Measurements from ENCODE around the gene KCNJ1.

The KCNJ1 gene

DNA sequence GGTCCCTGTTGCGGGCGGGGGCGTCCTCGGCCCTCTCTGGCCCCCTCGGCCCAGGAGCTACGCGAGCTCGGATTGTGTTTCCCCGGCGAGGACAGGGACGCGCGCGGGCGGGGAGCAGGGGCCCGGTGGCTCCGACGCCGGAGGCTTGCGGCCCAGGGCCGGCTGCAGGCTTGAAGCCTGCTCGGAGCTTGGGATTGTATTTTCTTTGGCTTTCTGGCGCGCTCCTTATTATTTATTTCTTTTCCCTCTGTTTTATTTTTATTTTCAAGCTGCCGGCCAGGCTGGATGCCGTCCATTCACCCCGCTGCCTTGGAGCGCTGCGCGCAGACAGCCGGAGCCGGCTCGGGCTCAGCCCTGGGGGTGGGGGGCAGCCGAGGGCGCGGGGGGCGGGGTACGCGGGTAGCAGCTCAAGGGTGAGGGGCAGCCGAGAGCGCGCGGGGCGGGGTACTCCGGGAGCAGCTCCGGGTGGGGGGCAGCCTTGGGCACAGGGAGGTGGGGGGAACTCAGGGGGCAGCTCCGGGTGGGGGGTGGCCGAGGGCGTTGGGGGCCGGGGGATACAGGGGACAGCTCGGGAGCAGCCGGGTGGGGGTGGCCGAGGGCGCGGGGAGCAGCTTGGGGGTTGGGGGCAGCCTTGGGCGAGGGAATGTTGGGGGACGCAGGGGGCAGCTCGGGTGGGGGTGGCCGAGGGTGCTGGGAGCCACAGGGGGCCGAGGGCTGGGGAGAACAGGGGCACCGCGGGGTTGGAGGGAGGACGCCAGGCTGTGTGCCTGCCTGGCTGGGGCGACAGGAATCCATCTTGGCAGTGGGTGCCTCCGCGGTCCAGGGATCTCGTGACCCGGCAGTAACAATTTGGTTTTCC is 42.7 kb downstream of the KCNJ1 start:
- no peak overlapping the region for H3K4me3 ChIP-seq (ENCODE audit: low read depth, low read length)
- TF ChIP-seq, protein P1, sequence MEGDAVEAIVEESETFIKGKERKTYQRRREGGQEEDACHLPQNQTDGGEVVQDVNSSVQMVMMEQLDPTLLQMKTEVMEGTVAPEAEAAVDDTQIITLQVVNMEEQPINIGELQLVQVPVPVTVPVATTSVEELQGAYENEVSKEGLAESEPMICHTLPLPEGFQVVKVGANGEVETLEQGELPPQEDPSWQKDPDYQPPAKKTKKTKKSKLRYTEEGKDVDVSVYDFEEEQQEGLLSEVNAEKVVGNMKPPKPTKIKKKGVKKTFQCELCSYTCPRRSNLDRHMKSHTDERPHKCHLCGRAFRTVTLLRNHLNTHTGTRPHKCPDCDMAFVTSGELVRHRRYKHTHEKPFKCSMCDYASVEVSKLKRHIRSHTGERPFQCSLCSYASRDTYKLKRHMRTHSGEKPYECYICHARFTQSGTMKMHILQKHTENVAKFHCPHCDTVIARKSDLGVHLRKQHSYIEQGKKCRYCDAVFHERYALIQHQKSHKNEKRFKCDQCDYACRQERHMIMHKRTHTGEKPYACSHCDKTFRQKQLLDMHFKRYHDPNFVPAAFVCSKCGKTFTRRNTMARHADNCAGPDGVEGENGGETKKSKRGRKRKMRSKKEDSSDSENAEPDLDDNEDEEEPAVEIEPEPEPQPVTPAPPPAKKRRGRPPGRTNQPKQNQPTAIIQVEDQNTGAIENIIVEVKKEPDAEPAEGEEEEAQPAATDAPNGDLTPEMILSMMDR (IDR thresholded peaks at IDR 0.05; ENCODE audit: low read depth, low read length, missing control alignments), result no peak
- no peak for DNase-seq (ENCODE audit: low read depth)

GRCh38 chr11:128823753-128824152 is 43.3 kb downstream of the KCNJ1 start:
- no peak for DNase-seq (ENCODE audit: low read depth)
- H3K4me3 ChIP-seq (ENCODE audit: low read depth, low read length), result no peak overlapping the region
- TF ChIP-seq, protein P1 (IDR thresholded peaks at IDR 0.05; ENCODE audit: low read depth, low read length, missing control alignments), result no peak

- DNase-seq (ENCODE audit: low read depth), result no peak
- TF ChIP-seq, protein P1 (IDR thresholded peaks at IDR 0.05; ENCODE audit: low read depth, low read length, missing control alignments), result no peak
- no peak overlapping the region for H3K4me3 ChIP-seq (ENCODE audit: low read depth, low read length)
Observed at GRCh38 chr11:128822130-128822529, 45.0 kb downstream of the KCNJ1 start.

DNA sequence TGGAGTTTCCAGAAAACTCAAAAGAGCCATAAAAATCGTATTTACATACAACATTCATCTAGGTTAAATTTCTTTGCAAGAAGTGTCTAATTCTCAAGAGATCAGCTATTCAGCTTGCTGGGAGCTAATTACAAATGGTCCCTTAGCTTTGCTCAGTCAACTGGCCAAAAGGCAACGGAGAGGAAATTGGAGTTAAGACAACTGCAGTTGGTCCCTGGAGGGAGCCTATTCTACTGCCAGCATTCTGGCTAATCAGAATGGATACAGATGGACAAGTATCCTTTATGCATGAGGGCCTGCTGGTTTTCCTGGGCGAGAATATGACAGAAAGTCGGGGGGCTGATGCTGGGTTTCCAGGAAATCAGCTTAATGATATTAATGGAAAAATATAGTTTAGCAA is 45.5 kb downstream of the KCNJ1 start:
- no peak overlapping the region for H3K4me3 ChIP-seq (ENCODE audit: low read depth, low read length)
- TF ChIP-seq, protein P1 (IDR thresholded peaks at IDR 0.05; ENCODE audit: low read depth, low read length, missing control alignments), result no peak
- no peak for DNase-seq (ENCODE audit: low read depth)

DNA sequence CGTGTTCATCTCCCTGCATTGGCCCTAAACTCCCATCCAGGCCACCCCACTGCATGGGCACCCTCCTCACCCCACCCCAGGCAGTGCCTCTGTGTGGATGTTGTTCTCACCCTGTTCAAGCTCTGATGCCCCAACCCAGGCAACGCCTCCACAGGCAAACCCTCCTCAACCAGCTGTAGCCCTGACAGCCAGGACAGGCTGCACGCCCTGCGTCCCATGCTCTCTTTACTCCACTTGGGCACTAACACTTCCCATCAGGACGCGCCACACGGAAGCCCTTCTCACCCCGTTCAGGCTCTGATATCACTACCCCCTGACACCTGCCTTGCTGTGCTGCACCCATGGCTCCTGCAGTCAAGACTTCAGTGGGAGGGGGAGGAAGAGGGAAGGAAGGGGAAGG is 47.9 kb downstream of the KCNJ1 start:
- TF ChIP-seq, protein P1 (IDR thresholded peaks at IDR 0.05; ENCODE audit: low read depth, low read length, missing control alignments), result no peak
- DNase-seq (ENCODE audit: low read depth), result no peak
- no peak overlapping the region for H3K4me3 ChIP-seq (ENCODE audit: low read depth, low read length)

GRCh38 chr11:128814856-128815705 is 52.0 kb downstream of the KCNJ1 start:
- no peak overlapping the region for H3K4me3 ChIP-seq (ENCODE audit: low read depth, low read length)
- DNase-seq (ENCODE audit: low read depth), result no peak
- TF ChIP-seq, protein P1 (IDR thresholded peaks at IDR 0.05; ENCODE audit: low read depth, low read length, missing control alignments), result no peak
